Left lung (tissue), 10 donors: ENCODE data around the gene AARS2. TPM values are rescaled to one million over a fixed set of nuclear protein-coding genes. Genes with fewer than 3 reads are reported as not detected.

Experiments
- ATAC-seq: fragments of 200-7000 bp; cut with Tn5 transposase; one replicate; pipeline ENCODE4 v1.9.1; 2020; ENCODE audit warnings: moderate library complexity
- DNase-seq, 4 donors: peaks; one replicate each; pipeline ENCODE4 v3.0.0-alpha.2; 2013 to 2020
- H3K27ac ChIP-seq, 2 donors: fragments of 200-600 bp; sonication (generic) in 1 of 2; one replicate each; pipeline versions ENCODE4 v1.5.0 to v1.8.0; 2020 to 2021
- H3K27me3 ChIP-seq, 2 donors: fragments of 200-600 bp; sonication (generic) in 1 of 2; one replicate each; pipeline versions ENCODE4 v1.5.0 to v1.8.0; 2020 to 2021
- H3K36me3 ChIP-seq, 2 donors: fragments of 200-600 bp; sonication (generic) in 1 of 2; one replicate each; pipeline versions ENCODE4 v1.5.0 to v1.8.0; 2020 to 2021
- H3K4me1 ChIP-seq, 2 donors: fragments of 200-600 bp; one replicate each; pipeline ENCODE4 v1.8.0; 2021
- H3K4me3 ChIP-seq, 2 donors: fragments of 200-600 bp; sonication (generic) in 1 of 2; one replicate each; pipeline versions ENCODE4 v1.5.0 to v1.8.0; 2020 to 2021; ENCODE audit warnings: mild to moderate bottlenecking in 1 of 2
- H3K9me3 ChIP-seq, 2 donors: fragments of 200-600 bp; sonication (generic) in 1 of 2; one replicate each; pipeline versions ENCODE4 v1.5.0 to v1.8.0; 2020 to 2021
- CTCF ChIP-seq, 2 donors: fragments of 200-600 bp; sonication (generic) in 1 of 2; IDR thresholded peaks; one replicate each; pipeline versions ENCODE4 v1.5.0 to v1.8.0; 2021; ENCODE audit warnings: antibody characterized with exemption in 2 of 2
- intact Hi-C, 2 donors: fragments of 100-400 bp; cut with DNase I; formaldehyde crosslinking; loops; one replicate each; pipeline versions ENCODE4 v1.11.2 to v1.14.2; 2022
- polyA plus RNA-seq, 6 donors: library from polyadenylated mRNA; unstranded; fragments of 120-200 nt; gene quantifications; one replicate each; pipeline ENCODE4 v1.2.1, GENCODE V29; 2013; ENCODE audit not compliant: insufficient read length in 6 of 6
- total RNA-seq, 2 donors: library from RNA; stranded (reverse); fragmentation: NEBNext Ultra II Directional; extraction: Animal tissue kit (Norgen Biotek cat#: 25700); gene quantifications; one replicate each; pipeline ENCODE4 v1.2.1, GENCODE V29; 2021
- donor health status: DM: no; HTN: yes; CAD: no.
- donor health status: DM: no; HTN: no; CAD: no.

AARS2 gene
- total and polyA plus RNA-seq, 8 donors: 10.8 to 18.8 (median 16.2) TPM

GRCh38 chr6:44266347-44266746 is 46.8 kb downstream of the AARS2 start:
- intact Hi-C loops: loop anchor here in 1 of 2 donors (5.0 kb wide), 1 partner anchor 71 kb away; no protein-coding TSS in a partner anchor
- ATAC-seq (no peak), DNase-seq (no peak)
- H3K4me3 ChIP-seq: no peak overlapping the region
- peaks cover 0 to 13% of the 10 kb centered on the region in 2 donors for H3K36me3 ChIP-seq
- H3K4me1 ChIP-seq: peaks cover 28 to 62% of the 10 kb centered on the region in 2 donors
- peaks cover 18 to 33% of the 10 kb centered on the region in 2 donors for H3K27me3 ChIP-seq
- H3K9me3 ChIP-seq: no peaks in the 10 kb centered on the region
- peak overlapping the region in 1 of 2 donors; percentile 90 for H3K27ac ChIP-seq
- TF ChIP-seq CTCF (IDR thresholded peaks at IDR 0.05): no peak

- no peak for ATAC-seq
- intact Hi-C loops: loop anchor here in 1 of 2 donors (5.0 kb wide), 1 partner anchor 72 kb away; no protein-coding TSS in a partner anchor
- Histone ChIP-seq H3K27ac (peak overlapping the region; percentile 85 to 90), H3K4me3 (peak overlapping the region; percentile 83 to 87), H3K9me3 (no peaks in the 10 kb centered on the region), H3K4me1 (peaks cover 28 to 64% of the 10 kb centered on the region in 2 donors), H3K27me3 (peaks cover 16 to 27% of the 10 kb centered on the region in 2 donors), H3K36me3 (peaks cover 0 to 18% of the 10 kb centered on the region in 2 donors)
- DNase-seq: no peak
- no peak for TF ChIP-seq CTCF (IDR thresholded peaks at IDR 0.05)
These were observed 47.4 kb downstream of the AARS2 start for GRCh38 chr6:44265722-44266233.

GRCh38 chr6:44265007-44265721 is 48.0 kb downstream of the AARS2 start, which contains the start of gene NFKBIE:
NFKBIE (minus strand) TSS chr6:44265551; CDS start chr6:44265346, 205 bp downstream.
- peaks cover 11 to 21% of the 10 kb centered on the region in 2 donors for H3K27me3 ChIP-seq
- H3K4me1 ChIP-seq: peaks cover 28 to 58% of the 10 kb centered on the region in 2 donors
- peak within 1 kb of the TSS; percentile 83 to 87 for H3K4me3 ChIP-seq
- peak within 1 kb of the TSS; percentile 85 to 90 for H3K27ac ChIP-seq
- ATAC-seq: peak; percentile 89
- H3K9me3 ChIP-seq: no peaks in the 10 kb centered on the region
- intact Hi-C loops: loop anchor here in 1 of 2 donors (5.0 kb wide), 1 partner anchor 72 kb away; no protein-coding TSS in a partner anchor
- peaks cover 0 to 22% of the 10 kb centered on the region in 2 donors for H3K36me3 ChIP-seq
- DNase-seq: peak; percentile 91 to 99 (median 96)
- peak in 1 of 2 donors; percentile 41 for TF ChIP-seq CTCF (IDR thresholded peaks at IDR 0.05)

GRCh38 chr6:44264154-44265006 is 48.8 kb downstream of the AARS2 start:
- Histone ChIP-seq H3K27ac (peak overlapping the region; percentile 85 to 90), H3K9me3 (no peaks in the 10 kb centered on the region), H3K36me3 (peaks cover 0 to 30% of the 10 kb centered on the region in 2 donors), H3K4me1 (peaks cover 28 to 50% of the 10 kb centered on the region in 2 donors), H3K27me3 (peaks cover 4 to 13% of the 10 kb centered on the region in 2 donors), H3K4me3 (peak overlapping the region; percentile 83 to 87)
- no peak for TF ChIP-seq CTCF (IDR thresholded peaks at IDR 0.05)
- DNase-seq: peak in 2 of 4 donors; percentile 84 to 93
- peak; percentile 35 for ATAC-seq
- intact Hi-C loops: loop anchor here in 1 of 2 donors (5.0 kb wide), 1 partner anchor 73 kb away; no protein-coding TSS in a partner anchor
